Activated CD4-positive, alpha-beta T cell treated with anti-CD3 and anti-CD28 coated beads for 4 hours (primary cell): ENCODE measurements around the gene SMAD6.
"Not testable (repeated sequence)": the region's sequence is repeated elsewhere in the genome, so short reads cannot be mapped to it uniquely, and the experiment has no call there.

ENCODE experiments used
- DNase-seq, 2 donors: peaks; one replicate each; pipeline ENCODE4 v3.0.0-alpha.2; 2020

The SMAD6 gene

GRCh38 chr15:66743703-66744536 lies 41.9 kb downstream of the SMAD6 start:
- DNase-seq, result no peak

- no peak for DNase-seq
These were observed 42.7 kb downstream of the SMAD6 start for GRCh38 chr15:66744610-66745279.

- no peak for DNase-seq
These were observed 43.6 kb downstream of the SMAD6 start for GRCh38 chr15:66745530-66746230.

GRCh38 chr15:66746231-66746605 lies 44.2 kb downstream of the SMAD6 start:
- DNase-seq, result no peak

- no peak for DNase-seq
These were observed 45.2 kb downstream of the SMAD6 start for GRCh38 chr15:66747223-66747622.

GRCh38 chr15:66747886-66748707 lies 46.1 kb downstream of the SMAD6 start:
- DNase-seq, result no peak

- no peak for DNase-seq
These were observed 46.6 kb downstream of the SMAD6 start for GRCh38 chr15:66748708-66749035.

GRCh38 chr15:66749841-66750575 lies 48.0 kb downstream of the SMAD6 start:
- DNase-seq, result no peak

GRCh38 chr15:66750609-66751008 lies 48.6 kb downstream of the SMAD6 start:
- DNase-seq, result no peak

GRCh38 chr15:66751579-66751978 lies 49.5 kb downstream of the SMAD6 start:
- no peak for DNase-seq

GRCh38 chr15:66752078-66752477 lies 50.0 kb downstream of the SMAD6 start:
- no peak for DNase-seq

- no peak for DNase-seq
These were observed 51.8 kb downstream of the SMAD6 start for GRCh38 chr15:66753687-66754377.

- DNase-seq, result no peak
These were observed 52.8 kb downstream of the SMAD6 start for GRCh38 chr15:66754789-66755188.

GRCh38 chr15:66755298-66756068 lies 53.4 kb downstream of the SMAD6 start:
- no peak for DNase-seq

- DNase-seq, result no peak
These were observed 54.3 kb downstream of the SMAD6 start for GRCh38 chr15:66756295-66756694.

GRCh38 chr15:66757030-66757429 lies 55.0 kb downstream of the SMAD6 start:
- no peak for DNase-seq

- no peak for DNase-seq
These were observed 55.5 kb downstream of the SMAD6 start for GRCh38 chr15:66757521-66757920.

GRCh38 chr15:66758217-66758616 lies 56.2 kb downstream of the SMAD6 start:
- not testable (repeated sequence) for DNase-seq

GRCh38 chr15:66758844-66759243 lies 56.8 kb downstream of the SMAD6 start:
- no peak for DNase-seq

GRCh38 chr15:66760097-66760967 lies 58.3 kb downstream of the SMAD6 start:
- DNase-seq, result no peak
